ENCODE results near the gene ANKS1A.
A peak's percentile ranks its signal among the peaks of the same experiment; 100 is the strongest.

The ANKS1A gene

GRCh38 chr6:35016502-35017321 is 127.7 kb downstream of the ANKS1A start:
- intact Hi-C loops (cut with DNase I), result no loop called here
- DNase-seq, result no peak

- peak in 2 of 10 donors; percentile 66 to 76 for DNase-seq
- intact Hi-C loops (cut with DNase I), result no loop called here
These were observed 128.5 kb downstream of the ANKS1A start for GRCh38 chr6:35017411-35018181.

- intact Hi-C loops (cut with DNase I), result no loop called here
These were observed 129.1 kb downstream of the ANKS1A start for GRCh38 chr6:35018182-35018519.

DNA sequence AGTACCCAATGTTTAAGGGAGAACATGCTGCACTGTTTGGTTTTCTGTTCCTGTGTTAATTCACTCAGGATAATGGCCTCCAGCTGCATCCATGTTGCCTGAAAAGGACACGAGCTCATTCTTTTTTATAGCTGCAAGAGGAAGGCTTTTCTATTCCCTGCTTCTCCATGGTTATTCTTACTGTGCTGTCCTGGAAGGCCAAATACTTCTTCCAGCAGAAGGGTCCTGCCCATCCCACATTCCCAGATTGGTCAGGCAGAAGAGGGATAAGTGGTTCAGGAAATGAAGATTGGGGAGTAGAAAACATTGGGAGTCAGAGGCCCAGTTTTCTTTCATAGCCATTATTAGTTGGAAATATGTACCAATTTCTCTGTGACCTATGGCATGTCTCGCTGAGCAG is 129.7 kb downstream of the ANKS1A start:
- no peak for DNase-seq
- intact Hi-C loops (cut with DNase I), result no loop called here

More at GRCh38 chr6:35018182-35018519, 129.1 kb downstream of the ANKS1A start:
- no peak for DNase-seq

GRCh38 chr6:35019171-35019570 is 130.1 kb downstream of the ANKS1A start:
- DNase-seq, result no peak
- intact Hi-C loops (cut with DNase I), result no loop called here

DNA sequence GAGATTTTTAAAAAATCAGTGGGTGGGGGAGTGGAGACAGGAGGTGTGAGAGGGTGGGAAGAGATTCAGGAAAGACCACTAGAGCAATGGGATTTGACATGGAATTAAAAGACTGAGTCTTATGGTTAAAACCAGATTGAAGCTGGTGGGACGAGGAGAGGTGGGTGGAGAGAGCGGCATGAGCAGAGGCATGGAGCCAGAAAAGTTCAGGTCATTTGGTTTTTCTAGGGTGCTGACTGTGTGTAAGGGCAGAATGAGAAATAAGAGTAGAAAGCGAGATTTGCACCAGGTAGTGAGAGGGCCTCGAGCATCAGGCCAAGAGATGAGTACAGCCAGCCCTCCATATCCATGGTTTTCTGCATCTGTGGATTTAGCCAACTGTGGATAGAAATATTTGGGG is 130.8 kb downstream of the ANKS1A start:
- DNase-seq, result no peak
- intact Hi-C loops (cut with DNase I), result no loop called here

DNA sequence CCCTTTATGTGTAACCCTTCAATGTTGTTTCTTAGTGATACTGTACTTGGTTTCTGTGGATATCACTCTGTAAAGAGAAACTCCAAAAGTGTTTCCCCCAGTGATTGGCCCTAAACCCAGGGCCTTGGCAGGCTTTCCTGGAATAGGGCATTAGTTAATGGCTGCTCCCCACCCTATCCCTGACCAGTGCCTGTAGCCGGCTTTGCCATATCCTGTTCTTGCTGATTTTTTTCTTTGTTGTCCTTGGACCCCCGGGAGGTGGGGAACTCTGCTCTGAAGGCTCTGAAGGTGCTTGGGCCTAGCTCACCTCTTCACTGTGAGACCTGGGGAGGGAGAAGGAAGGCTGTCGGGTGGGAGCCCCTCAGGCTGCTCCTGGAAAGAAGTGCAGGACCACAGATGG is 131.9 kb downstream of the ANKS1A start:
- intact Hi-C loops (cut with DNase I), result no loop called here
- DNase-seq, result no peak

DNA sequence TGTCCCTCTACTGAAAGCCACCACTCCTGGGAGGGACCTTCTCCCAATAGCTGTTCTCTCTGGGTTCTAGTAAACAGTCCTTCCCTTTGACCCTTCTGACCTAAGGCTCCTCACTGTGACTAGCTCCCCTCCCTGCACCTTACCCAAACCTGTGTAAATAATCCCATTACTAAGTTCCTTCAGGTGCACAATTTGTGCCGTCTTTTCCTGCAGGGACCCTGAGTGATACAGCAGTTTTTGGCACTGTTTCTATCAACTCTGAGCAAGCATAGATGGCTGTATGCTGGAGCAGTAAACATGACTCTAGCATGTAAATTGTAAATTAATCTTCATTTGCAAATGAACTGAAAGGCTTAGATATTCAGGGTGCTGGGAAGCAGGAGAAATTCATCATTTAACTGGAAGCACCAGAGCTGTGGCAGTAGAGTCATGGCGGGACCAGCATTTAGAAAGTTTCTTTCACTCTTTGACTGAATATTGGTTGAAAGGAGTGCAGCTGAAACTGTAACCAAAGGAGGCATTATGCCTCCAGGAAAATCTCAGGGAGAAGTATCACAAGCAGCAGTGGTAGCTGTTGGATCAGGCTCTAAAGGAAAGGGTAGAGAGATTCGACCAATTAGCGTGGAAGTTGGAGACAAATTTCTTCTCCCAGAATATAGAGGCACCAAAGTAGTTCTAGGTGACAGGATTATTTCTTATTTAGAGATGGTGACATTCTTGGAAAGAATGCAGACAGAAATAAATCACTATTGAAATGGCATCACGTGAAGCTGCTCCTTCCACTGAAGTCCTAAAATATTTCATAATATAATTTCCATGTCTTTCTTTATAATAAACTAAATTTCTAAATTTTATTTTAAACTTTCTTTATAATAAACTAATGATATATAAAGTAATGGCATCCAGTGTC is 134.3 kb downstream of the ANKS1A start:
- intact Hi-C loops (cut with DNase I), result no loop called here
- DNase-seq, result no peak

DNA sequence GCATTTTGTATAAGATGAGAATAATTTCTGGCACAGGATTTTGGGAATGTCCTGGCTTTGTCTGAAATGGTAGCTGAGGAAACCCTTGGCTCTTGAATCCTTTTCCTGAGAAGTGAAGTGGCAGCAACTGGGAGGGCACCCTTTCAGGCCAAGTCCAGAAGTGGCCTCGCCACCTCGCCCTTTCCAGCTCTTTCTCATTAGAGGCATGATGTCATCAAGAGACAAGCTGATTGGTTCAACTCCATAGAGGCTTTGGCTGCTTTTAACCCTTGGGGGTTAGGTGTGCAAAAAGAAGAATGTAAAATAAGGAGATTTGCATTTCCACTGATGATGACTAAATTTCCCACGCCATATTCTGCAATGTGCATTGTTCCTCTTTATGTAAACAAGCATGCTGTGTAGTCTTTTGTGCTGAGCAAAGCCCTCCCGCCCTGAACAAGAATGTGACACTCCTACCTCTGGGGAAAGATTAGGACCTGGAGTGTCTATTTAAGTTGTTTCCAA is 135.5 kb downstream of the ANKS1A start:
- intact Hi-C loops (cut with DNase I), result no loop called here
- DNase-seq, result peak in 6 of 10 donors; percentile 35 to 90 (median 48)

- DNase-seq, result peak in 3 of 10 donors; percentile 19 to 64 (median 33)
These were observed 136.5 kb downstream of the ANKS1A start for GRCh38 chr6:35025232-35026188.

GRCh38 chr6:35026434-35027222 is 137.6 kb downstream of the ANKS1A start:
- intact Hi-C loops (cut with DNase I), result no loop called here
- DNase-seq, result no peak

More at GRCh38 chr6:35025232-35026188, 136.5 kb downstream of the ANKS1A start:
- intact Hi-C loops (cut with DNase I), result no loop called here

DNA sequence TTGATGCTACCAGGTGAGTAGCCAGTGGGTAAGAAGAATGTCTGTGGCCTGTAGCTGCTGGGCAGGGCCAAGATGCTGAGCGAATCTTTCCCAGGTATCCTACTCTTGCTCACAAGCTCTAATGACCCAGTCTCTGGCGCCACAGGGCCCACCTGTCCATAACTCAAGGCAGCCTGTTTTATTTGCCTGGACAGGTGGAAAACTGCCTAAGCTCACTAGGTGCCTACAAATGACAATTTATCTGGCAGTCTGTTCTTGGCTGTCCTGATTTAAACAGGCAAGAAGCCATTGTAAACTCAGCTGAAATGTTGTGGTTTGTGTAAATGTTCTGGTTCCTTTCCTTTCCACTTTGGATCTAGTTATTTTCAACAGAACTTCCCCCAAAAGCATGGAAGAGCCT is 138.8 kb downstream of the ANKS1A start:
- intact Hi-C loops (cut with DNase I), result no loop called here
- no peak for DNase-seq

DNA sequence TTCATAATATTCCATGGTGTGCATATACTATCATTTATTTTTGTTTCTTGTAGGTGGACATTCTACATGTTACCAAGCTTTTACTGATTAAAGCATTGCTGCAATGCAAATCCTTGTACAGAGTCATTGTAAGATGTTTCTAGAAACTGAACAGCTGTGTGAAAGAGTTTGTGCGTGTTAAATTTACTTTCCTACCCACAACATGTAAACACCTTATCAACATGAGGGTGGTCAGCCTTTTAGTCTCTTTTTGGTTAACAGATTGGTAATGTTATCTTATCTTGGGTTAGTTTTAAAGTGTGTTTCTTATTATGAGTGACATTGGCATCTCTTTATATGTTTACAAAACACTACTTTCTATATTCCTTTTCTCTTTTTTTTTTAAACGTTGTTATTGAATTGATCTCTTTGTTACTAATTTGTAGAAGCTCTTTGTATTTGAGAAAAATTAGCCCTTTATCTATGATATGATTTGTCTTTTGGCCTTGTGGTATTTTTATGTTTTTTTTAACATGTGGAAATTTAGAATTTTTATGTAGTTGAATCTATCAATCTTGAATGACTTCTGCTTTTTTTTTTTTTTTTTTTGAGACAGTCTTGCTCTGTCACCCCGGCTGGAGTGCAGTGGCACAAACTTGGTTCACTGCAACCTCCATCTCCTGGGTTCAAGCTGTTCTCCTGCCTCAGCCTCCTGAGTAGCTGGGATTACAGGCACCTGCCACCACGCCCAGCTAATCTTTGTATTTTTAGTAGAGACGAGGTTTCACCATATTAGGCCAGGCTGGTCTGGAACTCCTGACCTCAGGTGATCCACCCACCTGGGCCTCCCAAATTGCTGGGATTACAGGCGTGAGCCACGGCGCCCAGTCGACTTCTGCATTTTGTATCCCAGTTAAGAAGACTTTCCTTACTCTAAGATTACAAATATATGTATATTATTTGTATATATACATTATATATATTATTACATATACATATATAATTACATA is 140.0 kb downstream of the ANKS1A start:
- DNase-seq, result no peak
- intact Hi-C loops (cut with DNase I), result no loop called here

- DNase-seq, result no peak
- intact Hi-C loops (cut with DNase I), result no loop called here
These were observed 141.0 kb downstream of the ANKS1A start for GRCh38 chr6:35030099-35030498.

DNA sequence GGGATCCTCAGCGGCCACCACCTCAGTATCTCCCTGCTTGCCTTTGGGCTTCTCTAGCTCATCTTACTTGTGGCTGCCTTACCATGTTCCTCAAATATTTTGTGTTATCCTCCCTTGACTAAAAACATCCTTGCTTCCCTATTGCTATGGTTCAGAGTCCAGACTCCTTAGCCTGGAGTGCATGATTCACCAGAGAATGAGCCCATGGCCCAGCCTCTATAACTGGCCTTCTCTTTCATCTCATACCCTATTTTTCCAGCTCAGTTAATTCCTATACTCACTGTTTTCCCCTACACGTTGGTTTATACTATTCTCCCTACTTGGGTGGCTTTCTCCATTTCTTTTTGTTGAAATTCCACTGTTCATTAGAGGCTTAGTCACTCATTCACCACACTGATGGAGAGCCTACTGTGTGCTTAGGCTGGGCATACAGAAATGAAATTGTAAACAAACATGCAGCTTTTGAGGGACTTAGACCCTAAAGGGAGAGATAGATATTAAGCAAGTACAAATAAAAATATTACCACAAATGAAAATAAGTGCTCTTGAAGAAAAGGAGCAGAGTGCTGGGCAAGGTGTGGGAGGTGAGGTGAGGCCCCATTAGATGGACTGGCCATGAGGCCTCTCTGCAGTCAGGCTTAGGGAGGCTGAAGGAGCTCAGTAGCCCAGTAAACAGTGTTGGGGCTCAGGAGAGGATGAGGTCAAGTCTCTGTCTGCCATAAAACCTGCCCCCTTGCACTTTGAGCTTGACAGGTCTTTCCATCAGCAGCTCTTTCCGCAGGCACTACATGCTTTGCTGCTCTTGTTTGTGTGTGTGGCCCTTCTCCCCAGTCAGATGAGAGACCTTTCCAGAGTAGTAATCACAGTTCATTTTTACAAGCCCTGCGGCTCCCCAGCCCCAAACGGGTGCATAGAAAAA is 142.8 kb downstream of the ANKS1A start:
- intact Hi-C loops (cut with DNase I), result no loop called here
- no peak for DNase-seq

GRCh38 chr6:35033683-35034082 is 144.6 kb downstream of the ANKS1A start:
- intact Hi-C loops (cut with DNase I), result no loop called here
- DNase-seq, result no peak
